ENCODE data around the gene DYRK1A.

Gene DYRK1A

DNA sequence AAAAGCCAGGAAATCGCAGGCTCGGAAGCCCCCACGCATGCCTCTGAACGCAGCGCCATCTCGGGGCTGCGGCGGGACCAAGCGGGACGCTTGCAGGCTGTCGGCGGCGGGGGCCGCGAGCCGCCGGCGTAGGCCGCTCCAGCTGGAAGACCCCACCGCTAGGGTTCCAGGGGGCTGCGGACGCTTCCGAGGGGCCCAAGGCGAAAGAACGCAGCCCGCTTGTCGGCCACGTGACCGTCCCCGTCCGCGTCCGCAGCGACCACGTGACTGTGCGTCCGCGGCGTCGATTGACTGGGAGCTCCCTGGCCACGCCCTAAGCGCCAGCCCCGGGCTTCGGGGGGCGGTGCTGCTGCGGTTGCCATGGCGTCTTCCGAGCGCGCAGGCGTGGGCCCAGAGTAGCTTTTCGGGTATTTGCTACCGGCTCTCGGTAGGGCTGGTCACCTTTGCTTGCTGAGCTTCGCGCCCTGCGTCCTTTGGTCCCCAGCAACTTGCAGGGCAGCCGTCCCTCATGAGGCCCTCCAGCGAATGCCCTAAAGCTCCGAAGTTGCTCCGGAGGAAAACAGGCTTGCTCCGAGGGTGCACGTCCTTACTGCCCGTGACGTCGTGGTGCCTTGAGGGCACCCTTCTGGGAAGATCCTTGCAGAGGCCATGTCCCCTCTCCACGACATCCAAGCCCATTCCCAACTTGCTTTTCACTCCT is 197.2 kb downstream of the DYRK1A start:
- peak overlapping the region; percentile 55 for H3K4me3 ChIP-seq (replicated peaks; ENCODE audit: low read depth, low read length)
- TF ChIP-seq, protein P1, sequence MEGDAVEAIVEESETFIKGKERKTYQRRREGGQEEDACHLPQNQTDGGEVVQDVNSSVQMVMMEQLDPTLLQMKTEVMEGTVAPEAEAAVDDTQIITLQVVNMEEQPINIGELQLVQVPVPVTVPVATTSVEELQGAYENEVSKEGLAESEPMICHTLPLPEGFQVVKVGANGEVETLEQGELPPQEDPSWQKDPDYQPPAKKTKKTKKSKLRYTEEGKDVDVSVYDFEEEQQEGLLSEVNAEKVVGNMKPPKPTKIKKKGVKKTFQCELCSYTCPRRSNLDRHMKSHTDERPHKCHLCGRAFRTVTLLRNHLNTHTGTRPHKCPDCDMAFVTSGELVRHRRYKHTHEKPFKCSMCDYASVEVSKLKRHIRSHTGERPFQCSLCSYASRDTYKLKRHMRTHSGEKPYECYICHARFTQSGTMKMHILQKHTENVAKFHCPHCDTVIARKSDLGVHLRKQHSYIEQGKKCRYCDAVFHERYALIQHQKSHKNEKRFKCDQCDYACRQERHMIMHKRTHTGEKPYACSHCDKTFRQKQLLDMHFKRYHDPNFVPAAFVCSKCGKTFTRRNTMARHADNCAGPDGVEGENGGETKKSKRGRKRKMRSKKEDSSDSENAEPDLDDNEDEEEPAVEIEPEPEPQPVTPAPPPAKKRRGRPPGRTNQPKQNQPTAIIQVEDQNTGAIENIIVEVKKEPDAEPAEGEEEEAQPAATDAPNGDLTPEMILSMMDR (IDR thresholded peaks at IDR 0.05; ENCODE audit: low read length, missing control alignments), result peak; percentile 15
- DNase-seq (ENCODE audit: low read depth), result peak; percentile 95

- DNase-seq (ENCODE audit: low read depth), result peak; percentile 98
- TF ChIP-seq, protein P1 (IDR thresholded peaks at IDR 0.05; ENCODE audit: low read length, missing control alignments), result no peak
- H3K4me3 ChIP-seq (replicated peaks; ENCODE audit: low read depth, low read length), result peak overlapping the region; percentile 55
Measured at GRCh38 chr21:37564341-37564923, 197.9 kb downstream of the DYRK1A start.

- peak overlapping the region; percentile 55 for H3K4me3 ChIP-seq (replicated peaks; ENCODE audit: low read depth, low read length)
- DNase-seq (ENCODE audit: low read depth), result no peak
- TF ChIP-seq, protein P1 (IDR thresholded peaks at IDR 0.05; ENCODE audit: low read length, missing control alignments), result no peak
Measured at GRCh38 chr21:37564924-37565529, 198.5 kb downstream of the DYRK1A start.

DNA sequence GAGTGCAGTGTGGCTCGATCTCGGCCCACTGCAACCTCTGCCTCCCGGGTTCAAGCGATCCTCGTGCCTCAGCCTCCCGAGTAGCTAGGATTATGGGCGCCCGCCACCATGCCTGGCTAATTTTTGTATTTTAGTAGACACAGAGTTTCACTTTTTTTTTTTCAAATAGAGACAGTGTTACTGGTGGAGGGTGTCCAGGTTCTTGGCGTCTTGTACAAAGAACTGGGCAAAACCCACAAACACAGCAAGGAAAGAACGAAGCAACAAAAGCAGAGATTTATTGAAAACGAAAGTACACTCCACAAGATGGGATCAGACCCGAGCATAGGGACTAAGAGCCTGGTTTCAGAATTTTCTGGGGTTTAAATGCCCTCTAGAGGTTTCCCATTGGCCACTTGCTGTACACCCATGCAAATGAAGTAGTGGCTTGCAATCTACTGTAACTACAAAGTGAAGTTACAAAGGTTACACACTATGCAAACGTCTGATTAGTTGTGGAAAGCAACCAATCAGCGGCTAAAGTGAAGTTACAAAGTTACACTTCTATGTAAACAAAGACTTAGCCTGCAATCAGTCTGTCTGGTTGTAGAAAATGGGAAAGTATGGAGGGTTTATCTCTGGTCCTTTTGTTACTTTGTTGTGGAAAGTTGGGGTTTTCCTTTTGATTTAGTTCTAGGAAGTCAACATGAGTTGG is 199.1 kb downstream of the DYRK1A start:
- no peak overlapping the region for H3K4me3 ChIP-seq (replicated peaks; ENCODE audit: low read depth, low read length)
- no peak for DNase-seq (ENCODE audit: low read depth)
- TF ChIP-seq, protein P1 (IDR thresholded peaks at IDR 0.05; ENCODE audit: low read length, missing control alignments), result no peak

GRCh38 chr21:37566790-37567615 is 200.4 kb downstream of the DYRK1A start:
- peak; percentile 62 for DNase-seq (ENCODE audit: low read depth)
- no peak overlapping the region for H3K4me3 ChIP-seq (replicated peaks; ENCODE audit: low read depth, low read length)
- TF ChIP-seq, protein P1 (IDR thresholded peaks at IDR 0.05; ENCODE audit: low read length, missing control alignments), result no peak

- TF ChIP-seq, protein P1 (IDR thresholded peaks at IDR 0.05; ENCODE audit: low read length, missing control alignments), result no peak
- no peak overlapping the region for H3K4me3 ChIP-seq (replicated peaks; ENCODE audit: low read depth, low read length)
- no peak for DNase-seq (ENCODE audit: low read depth)
Measured at GRCh38 chr21:37568415-37568814, 201.8 kb downstream of the DYRK1A start.
